Measurements from ENCODE around the gene C20orf141.
"Not testable (repeated sequence)": the region's sequence is repeated elsewhere in the genome, so short reads cannot be mapped to it uniquely, and the experiment has no call there.

Gene C20orf141

DNA sequence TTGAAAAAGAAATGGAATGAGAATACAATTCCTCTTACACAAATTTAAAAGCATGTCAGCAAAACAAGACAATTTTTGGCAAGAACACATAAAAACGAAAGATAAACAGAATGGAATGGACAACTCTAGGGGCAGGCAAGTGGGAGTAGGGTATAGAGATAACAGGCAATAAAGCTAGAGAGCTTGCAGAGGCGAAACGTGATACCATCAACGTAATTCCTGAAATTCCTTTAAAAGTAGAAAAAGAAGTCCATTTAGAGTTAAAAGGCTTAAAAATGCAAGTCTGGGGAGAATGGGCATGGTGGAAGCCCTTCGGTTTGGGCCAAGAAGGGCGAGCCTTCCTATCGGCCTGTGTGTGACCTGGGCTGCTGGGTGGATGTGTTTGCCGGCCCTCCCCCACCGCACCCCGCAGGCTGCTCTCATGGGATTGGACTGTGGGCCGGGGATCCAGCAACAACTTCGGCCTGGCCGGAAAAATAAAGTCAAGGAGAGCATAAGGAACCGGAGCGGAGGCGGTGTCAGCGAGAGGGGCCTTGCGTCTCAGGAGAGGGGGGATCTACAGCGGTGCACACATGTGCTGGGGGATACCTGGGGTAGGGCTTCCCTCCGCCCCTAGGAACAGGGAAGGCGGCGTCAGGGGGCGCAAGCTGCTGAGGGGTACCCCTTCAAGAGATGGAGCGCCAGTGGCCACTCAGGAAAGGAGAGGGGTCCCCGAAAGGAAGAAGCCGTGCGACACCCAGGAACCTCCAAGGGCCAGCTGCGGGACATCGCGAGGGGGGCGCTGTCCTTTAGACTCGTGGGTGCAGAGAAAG, 5.5 kb downstream of the C20orf141 start:
- DNase-seq (ENCODE audit: low read depth in 2 of 2) = no peak

DNA sequence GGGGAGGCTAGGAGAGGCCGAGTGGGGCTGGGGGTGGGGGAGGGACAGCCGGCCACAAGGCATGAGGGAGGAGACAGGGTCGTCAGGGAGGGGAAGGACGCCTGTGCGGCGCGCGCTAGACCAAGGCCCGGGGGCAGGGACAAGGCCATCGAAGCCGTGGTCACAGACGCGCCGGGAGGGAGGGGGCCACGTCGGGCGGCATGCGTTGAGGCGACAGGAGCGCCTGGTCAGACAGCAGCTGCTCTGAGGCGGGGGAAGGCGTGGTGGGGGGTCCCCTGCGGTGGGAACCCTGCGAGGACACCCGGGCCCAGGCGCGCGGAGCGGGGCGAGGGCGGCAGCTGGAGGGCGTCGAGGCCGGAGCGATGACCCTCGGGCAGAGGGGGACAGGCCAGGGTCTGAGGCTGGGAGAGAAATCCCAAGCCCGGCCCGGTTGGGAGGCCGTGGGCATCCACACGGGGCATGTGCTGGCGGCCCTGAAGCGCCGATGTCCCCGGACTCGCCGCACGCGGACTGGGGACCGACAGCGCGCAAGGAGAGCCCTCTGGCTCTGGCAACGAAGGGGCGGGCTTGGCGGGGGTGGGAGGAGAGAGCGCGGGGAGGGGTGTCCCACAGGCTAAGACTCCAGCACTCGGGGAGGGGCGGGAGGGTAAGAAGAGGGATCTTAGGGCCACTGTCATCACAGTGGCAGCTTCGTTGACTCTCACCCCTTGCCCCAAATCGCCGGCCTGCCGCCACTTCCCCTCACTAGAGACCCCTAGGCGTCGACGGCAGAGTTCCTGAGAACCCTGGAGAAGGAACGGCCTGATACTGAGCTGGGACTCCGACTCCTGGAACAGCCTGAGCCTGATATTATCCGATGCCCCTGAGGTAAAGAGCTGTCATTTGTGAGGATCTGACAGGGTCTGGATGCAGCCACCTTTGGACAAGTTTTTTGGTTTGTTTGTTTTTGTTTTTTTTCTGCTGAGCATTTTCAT, 6.4 kb downstream of the C20orf141 start:
- DNase-seq (ENCODE audit: low read depth in 2 of 2) = no peak

DNA sequence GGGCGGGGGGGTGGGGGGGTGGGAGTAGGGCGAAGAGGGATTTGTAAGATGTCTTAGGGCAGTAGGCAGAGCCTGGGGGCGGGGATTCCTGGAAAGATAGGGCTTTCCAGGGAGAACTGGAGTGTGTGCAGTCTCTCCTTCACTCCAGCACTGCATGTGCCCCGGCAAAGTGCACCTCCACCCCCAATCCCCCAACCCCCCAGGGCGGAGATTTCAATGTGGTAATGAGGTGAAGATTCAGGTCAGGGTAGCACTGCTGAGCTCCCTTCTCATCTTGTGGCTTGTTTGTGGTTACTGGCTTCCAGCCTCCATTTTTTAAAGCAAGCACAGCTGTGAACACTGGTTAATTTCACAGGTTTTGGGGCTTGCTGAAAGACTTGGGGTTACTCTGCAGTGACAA, 7.3 kb downstream of the C20orf141 start:
- no peak for DNase-seq (ENCODE audit: low read depth in 2 of 2)

DNA sequence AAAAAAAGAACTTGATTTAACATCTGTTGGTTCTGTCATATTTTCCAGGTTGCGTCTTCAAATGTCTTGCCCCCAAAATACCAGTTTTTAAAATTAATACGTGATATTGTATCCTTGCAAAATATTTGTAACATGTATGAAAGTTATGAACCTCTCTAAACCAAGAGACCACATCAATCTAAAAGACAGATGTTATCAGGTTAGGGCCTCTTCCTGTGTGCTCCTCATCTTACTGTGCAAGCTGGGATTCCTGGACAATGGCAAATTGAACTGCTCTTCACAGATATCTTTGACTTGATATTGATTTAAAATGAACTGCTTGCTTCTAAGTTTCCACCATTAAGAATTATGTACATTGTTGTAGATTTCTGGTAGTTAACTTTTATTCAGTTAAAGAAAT, 11.0 kb downstream of the C20orf141 start:
- DNase-seq (ENCODE audit: low read depth in 2 of 2) = no peak

DNA sequence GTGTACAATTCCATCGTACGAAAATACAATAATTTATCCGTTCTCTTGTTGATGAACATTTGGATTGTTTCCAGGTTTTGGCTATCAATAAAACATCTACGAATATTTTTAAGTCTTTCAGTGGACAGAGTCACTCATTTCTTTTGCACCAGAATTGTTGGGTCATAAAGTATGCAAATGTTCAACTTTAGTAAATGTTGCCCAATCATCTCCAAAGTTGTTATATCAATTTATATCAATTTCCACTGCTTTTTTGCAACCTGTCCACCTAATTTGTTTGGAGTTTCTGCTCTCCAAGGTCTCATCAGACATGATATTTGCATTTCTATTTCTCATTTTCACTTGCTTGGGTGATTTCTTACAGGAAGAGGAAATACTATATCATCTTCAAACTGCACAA, 11.9 kb downstream of the C20orf141 start:
- no peak for DNase-seq (ENCODE audit: low read depth in 2 of 2)

DNA sequence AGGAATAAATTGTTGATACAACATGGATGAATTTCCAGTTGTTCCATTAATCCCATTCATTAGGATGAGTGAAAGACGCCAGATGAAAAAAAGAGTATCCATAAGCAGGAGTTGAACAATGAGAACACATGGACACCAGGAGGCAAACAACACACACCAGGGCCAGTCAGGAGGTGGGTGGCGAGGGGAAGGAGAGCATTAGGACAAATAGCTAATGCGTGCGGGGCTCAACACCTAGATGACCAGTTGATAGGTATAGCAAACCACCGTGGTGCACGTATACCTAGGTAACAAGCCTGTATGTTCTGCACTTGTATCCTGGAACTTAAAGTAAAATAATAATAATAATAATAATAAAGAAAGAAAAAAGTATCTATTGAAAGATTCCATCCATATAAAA, 14.6 kb downstream of the C20orf141 start:
- no peak for DNase-seq (ENCODE audit: low read depth in 2 of 2)

DNA sequence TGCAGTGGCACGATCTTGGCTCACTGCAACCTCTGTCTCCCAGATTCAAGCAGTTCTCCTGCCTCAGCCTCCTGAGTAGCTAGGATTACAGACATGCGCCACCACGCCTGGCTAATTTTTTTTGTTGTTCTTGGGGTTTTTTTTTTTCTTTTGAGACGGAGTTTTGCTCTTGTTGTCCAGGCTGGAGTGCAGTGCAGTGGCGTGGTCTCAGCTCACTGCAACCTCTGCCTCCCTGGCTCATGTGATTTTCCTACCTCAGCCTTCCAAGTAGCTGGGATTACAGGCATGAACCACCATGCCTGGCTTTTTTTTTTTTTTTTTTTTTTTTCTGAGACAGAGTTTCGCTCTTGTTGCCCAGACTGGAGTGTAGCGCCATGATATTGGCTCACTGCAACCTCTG, 16.4 kb downstream of the C20orf141 start:
- DNase-seq (ENCODE audit: low read depth in 2 of 2) = not testable (repeated sequence)

DNA sequence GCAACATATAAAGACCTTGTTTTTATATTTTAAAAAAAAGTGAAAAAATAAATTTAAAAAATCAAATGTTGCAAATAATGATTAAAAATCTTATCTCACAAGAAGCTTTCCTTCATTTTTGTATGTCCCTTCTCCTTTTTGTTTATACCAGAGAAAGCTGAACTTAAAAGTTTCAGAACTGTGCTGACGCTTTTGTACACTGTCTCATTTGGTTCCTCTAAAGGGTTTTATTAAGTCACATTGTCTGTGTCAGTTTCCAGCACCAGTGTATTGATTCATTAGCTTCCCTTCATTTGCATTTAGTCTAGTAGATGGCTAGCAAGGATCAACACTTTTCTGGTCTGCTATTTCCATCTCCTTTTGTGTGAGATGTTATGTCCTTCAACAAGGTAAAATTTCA, 19.0 kb downstream of the C20orf141 start:
- DNase-seq (ENCODE audit: low read depth in 2 of 2) = no peak

DNA sequence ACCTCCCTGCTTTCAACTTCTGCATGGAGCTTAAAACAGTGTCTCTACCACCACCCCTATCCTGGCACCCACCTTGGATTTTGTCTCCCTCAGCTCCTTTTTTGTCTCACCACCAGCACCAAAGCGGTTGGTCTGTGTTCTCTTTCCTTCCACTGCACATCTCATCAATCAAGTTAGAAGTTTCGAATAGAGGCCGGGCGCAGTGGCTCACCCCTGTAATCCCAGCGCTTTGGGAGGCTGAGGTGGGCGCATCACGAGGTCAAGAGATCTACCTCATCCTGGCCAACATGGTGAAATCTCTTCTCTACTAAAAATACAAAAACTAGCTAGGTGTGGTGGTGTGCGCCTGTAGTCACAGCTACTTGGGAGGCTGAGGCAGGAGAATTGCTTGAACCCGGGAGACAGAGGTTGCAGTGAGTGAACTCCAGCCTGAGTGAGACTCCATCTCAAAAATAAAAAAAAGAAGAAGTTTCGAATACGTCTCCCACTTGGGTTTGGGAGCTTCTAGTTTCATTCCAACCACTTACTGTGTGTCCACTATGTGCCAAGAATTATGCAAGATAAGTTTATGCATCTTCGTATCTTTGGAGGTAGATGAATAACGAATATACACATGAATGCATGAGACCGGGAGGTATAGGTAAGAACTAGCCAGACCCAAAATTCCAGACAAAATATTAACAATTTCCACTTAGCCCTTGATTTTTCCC, 19.8 kb downstream of the C20orf141 start:
- DNase-seq (ENCODE audit: low read depth in 2 of 2) = no peak

DNA sequence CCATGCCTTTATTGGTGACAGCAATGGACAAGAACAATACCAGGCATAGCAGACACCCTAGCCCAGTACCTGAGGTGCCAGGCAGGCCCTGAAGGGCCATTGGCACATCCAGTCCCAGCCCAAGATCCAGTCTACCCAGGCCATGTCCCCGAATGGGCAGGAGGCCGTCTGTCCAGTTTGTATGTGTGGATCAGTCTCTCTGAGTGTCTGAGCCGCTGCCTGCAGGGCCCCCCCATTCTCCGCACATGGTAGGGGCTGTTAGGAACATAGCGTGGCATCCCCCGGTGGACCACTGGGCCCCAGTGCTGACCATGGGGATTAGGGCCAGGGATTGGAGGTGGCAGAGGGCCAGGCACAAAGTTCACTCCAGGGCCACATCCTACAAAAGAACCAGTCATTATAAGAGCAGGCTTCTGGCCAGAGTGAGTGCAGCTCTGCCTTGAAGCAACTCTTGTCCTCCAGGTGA, 20.6 kb downstream of the C20orf141 start:
- DNase-seq (ENCODE audit: low read depth in 2 of 2) = no peak

DNA sequence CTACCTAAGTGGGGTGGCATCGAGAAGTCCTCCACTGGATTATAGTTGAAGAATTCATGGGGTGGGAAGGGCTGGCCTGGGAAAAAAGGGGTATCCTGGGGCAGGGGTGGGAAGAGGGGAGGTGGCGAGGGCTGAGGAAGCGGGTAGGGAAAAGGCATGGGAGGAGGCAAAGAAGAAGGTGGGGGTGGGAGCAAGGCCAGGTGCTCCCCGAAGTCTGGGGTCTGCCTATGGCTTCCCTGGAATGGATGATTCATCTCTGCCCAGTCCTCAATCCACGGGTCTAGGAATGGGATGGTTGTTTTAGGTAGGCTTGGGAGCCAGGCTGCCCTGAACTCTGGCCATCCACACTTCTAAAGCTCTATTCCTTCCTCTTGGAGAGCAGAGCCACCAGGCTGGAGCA, 21.2 kb downstream of the C20orf141 start:
- DNase-seq (ENCODE audit: low read depth in 2 of 2) = no peak

DNA sequence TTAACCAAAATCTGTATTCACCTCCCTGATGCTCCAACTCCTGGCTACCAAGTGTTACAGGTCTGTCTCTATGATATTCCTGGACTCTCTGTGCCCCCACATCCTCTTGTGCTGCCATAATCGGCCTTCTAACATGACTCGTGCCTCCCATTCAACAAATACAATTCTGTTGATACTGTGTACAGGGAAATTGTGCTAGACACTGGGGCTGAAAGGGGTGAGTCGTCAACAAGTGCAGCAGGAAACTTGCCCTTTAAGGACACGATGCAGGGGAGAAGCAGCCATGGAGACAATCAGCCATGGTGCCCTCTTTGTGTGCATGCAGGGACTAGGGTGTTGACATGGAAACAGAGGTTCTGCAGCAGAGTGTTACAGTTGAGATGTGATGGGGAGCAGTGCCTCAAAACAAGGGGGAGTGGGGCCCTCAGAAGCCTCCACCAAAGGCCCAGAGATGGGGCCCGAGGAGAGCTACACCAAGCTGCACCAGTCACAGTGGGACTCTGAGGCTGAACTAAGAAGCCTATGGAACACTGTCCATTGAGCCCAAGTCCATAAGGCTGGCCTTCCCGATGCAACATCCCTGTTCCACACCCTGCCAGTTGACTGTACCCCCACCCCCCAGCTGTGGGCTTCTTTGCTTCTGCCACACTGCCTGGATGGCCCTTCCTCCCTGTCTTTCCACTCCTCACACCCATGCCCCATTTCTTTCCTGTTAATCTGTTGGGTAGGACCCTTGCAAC, 22.6 kb downstream of the C20orf141 start:
- DNase-seq (ENCODE audit: low read depth in 2 of 2) = no peak

DNA sequence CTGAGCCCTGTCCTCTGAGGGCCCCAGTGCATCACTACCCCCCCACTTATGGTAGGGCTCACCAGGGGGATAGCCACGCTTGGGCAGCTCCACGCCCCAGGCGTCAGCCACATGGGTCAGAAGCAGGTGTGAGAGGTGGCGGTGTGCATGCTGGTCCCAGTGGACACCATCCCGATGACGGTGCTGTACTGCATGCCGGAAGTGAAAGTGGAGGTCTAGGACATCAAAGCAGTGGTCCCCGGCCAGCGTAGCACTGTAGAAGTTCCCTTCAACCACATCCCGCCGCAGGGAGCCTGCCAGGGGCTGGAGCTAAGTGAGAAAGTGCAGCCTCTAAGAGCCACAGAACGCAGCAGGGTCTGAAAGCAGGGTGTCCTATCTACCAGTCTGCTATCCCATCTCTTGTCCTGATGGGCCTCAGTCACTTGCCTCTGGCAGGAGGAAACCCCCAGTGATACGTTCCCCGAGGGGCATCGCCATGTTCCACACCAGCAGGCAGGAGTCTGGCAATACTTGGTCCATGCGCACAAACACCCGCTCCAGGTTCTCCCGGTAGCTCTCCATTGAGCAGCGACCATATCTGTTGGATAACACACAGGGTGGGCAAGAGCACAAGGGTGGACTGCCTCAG, 23.5 kb downstream of the C20orf141 start:
- DNase-seq (ENCODE audit: low read depth in 2 of 2) = no peak

DNA sequence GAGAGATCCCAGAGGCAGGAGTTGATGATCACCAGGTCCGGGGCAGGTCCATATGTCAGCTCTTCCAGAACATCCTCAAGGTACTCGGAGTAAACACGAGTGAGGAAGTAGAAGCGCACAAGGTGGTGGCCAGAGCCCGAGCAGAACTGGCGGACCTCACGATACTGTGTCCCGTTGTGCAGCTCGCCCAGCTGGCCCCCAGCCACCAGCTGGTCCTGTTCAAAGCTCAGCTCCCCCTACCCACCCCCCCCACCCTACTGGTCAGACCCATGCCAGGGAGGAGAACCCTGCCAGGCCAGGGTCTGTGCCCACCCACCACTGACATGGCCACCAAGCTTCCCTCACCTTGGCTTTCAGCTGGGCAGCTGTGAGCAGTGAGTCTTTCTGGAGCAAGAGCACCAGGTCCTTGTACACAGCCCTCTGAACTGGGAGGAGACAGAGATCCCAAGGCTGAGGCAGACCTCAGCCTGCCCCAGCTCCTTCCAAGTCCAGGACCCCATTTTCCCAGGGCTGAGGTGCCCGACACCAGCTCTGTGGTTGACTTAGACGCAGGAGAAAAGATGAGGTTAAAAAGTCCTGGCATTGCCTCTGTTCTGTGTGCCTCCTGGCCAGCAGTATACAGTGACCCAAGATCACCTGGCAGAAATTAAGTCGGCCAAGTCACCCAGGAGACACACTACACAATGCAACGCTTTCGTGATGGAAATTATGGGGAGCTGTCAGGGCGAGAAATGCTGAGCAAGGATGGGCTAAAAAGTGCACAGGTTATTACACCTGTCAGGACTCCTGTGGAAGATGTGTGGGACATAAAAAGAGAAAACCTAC, 24.3 kb downstream of the C20orf141 start:
- DNase-seq (ENCODE audit: low read depth in 2 of 2) = no peak

DNA sequence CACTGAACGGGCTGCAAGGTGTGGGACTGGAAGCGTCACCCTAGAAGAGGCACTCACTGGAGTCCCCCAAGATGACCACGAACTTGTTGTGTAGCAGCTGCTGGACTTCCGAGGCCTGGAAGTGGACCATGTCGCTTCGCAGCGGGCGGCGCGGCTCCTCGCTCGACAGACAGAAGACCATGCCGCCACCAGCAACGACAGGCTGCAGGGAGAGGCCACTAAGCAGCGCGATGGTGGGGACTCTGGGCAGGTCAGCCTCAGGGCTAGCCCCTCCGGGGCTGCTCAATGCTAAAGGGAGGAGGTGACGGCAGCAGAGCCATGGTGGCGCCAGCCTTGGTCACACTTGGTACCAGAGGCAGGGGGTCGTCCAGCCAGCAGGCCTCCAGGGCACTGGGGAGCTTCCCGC, 24.9 kb downstream of the C20orf141 start:
- DNase-seq (ENCODE audit: low read depth in 2 of 2) = no peak

DNA sequence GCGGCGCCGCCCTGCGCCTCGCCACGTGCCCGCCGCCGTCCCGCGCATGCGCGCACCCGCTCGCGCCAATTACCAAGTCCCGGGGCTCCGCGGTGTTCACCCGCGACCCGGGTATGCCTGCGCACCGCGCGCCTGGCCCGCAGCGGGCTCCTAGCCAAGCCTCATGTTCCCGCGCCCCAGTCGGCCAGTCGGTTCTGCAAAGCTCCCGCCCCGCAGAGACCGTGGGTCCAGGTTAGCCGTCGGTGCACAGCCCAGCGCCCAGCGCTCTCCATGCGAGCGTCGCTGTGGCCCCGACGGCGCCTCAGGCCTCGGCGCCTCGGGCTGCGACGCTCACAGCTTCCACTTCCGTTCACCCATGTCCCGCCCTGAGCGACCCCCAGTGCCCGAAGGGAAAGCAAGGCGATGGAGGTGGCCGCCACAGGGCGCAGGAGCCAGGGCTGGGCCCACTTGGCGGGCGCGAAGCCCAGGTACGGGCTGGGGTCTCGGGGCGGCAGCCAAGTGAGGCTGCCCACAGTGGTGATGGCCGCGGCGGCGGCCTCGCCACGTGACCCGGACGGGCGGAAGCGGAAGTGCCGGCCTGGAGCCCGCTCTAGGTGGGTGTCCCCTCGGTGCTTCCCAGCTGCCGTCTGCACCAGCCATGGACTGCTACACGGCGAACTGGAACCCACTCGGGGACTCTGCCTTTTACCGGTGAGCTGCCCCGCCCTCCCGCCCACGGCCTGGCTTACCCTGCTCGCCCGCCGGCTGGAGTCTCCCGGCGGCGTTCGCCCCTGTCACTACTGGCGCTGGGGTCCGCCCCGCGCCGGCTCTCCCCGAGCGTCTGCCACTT, 25.6 kb downstream of the C20orf141 start, which contains the start of the genes PCED1A and VPS16:
Gene PCED1A (minus strand): TSS at position 518 of the 829 bp plus-strand sequence. CDS start 743 bp downstream, outside the sequence.
Gene VPS16 (plus strand): TSS at position 608 of the 829 bp plus-strand sequence. CDS start 30 bp downstream, at position 638.
- DNase-seq (ENCODE audit: low read depth in 2 of 2) = peak; percentile 79 to 84

DNA sequence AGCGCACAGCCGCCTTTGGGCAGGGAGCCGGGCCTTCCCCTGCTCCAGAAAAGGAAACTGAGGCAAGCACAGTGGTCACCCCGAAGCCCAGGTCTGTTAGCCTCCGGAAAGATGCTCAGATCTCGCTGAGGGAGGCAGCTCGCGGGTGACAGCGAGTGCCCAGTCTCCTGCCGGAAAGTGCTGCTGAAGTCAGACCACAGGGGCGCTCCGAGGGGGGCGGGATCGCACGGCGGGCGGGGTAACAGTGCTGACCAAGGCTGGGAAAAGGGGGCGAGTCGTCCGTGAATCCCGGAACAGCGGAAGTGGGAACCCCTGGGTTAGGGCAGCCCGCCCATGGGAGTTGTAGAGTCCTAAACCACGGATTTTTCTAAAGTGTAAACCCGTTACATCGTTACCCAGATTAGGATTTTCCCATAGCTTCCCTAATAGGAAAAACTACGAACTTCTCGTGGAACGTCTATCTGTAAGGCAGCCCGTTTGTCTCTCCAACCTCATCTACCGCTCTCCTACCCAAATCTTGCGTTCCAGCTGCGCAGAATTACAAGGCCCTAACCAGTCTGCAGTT, 26.3 kb downstream of the C20orf141 start:
- peak in 1 of 2 donors; percentile 29 for DNase-seq (ENCODE audit: low read depth in 2 of 2)

DNA sequence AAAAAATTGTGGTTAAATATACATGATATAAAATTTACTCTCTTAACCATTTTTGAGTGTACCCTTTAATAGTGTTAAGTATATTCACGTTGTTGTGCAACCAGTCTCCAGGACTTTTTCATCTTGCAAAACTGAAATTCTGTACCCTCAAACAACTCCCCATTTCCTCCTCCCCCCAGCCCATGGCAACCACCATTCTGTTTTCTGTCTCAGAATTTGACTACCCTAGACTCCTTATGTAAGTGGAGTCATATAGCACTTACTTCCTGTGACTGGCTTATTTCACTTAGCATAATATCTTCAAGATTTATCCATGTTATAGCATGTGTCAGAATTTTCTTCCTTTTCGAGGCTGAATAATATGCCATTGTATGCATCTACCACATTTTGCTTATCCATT, 30.8 kb downstream of the C20orf141 start:
- DNase-seq (ENCODE audit: low read depth in 2 of 2) = no peak

Measured in stimulated activated CD4-positive, alpha-beta T cell treated with anti-CD3 and anti-CD28 coated beads, Interleukin-1b, Interleukin-23, amount 100 ng/mL, for 4 hours (primary cell).